ENCODE measurements around the gene CD8A. TPM values are rescaled to one million over a fixed set of nuclear protein-coding genes. Genes with fewer than 3 reads are reported as not detected.

CD8A gene
- total RNA-seq, 1 donor from 2014 or later, result 0.19 TPM

GRCh38 chr2:86832334-86833096 lies 41.8 kb upstream of the CD8A start:
- Mint-ChIP-seq H3K27ac (no peak overlapping the region), H3K4me3 (ENCODE audit: low read depth) (no peak overlapping the region), H3K27me3 (peaks cover 22% of the 10 kb centered on the region), H3K9me3 (ENCODE audit: low read depth) (no peaks in the 10 kb centered on the region), H3K4me1 (ENCODE audit: low read depth) (no peaks in the 10 kb centered on the region), H3K36me3 (ENCODE audit: insufficient read depth) (no peaks in the 10 kb centered on the region)
- no peak for DNase-seq (ENCODE audit: low spot score, unreplicated experiment)
- TF ChIP-seq, protein P1, sequence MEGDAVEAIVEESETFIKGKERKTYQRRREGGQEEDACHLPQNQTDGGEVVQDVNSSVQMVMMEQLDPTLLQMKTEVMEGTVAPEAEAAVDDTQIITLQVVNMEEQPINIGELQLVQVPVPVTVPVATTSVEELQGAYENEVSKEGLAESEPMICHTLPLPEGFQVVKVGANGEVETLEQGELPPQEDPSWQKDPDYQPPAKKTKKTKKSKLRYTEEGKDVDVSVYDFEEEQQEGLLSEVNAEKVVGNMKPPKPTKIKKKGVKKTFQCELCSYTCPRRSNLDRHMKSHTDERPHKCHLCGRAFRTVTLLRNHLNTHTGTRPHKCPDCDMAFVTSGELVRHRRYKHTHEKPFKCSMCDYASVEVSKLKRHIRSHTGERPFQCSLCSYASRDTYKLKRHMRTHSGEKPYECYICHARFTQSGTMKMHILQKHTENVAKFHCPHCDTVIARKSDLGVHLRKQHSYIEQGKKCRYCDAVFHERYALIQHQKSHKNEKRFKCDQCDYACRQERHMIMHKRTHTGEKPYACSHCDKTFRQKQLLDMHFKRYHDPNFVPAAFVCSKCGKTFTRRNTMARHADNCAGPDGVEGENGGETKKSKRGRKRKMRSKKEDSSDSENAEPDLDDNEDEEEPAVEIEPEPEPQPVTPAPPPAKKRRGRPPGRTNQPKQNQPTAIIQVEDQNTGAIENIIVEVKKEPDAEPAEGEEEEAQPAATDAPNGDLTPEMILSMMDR (IDR thresholded peaks at IDR 0.05; ENCODE audit: unreplicated experiment), result no peak

GRCh38 chr2:86831537-86831936 lies 40.8 kb upstream of the CD8A start:
- Mint-ChIP-seq H3K27me3 (peaks cover 30% of the 10 kb centered on the region), H3K4me1 (ENCODE audit: low read depth) (no peaks in the 10 kb centered on the region), H3K9me3 (ENCODE audit: low read depth) (no peaks in the 10 kb centered on the region), H3K27ac (no peak overlapping the region), H3K36me3 (ENCODE audit: insufficient read depth) (no peaks in the 10 kb centered on the region), H3K4me3 (ENCODE audit: low read depth) (no peak overlapping the region)
- TF ChIP-seq, protein P1 (IDR thresholded peaks at IDR 0.05; ENCODE audit: unreplicated experiment), result no peak
- DNase-seq (ENCODE audit: low spot score, unreplicated experiment), result no peak

DNA sequence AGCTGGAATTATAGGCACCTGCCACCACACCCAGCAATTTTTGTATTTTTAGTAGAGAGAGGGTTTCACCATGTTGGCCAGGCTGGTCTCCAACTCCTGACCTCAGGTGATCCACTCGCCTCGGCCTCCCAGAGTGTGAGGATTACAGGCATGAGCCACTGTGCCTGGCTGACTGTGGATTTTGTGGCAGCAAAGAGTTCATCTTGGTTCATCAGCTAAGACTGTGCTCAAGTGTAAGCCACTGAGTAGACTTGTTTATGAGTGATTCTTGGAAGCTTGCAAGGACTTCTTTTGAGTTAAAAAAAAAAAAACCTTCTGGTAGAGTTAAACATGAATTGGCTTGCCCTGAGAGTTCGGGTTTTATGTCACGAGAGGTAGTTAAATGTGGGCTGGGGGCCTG lies 36.2 kb upstream of the CD8A start:
- H3K27me3 Mint-ChIP-seq, result peaks cover 54% of the 10 kb centered on the region
- no peaks in the 10 kb centered on the region for H3K9me3 Mint-ChIP-seq (ENCODE audit: low read depth)
- H3K27ac Mint-ChIP-seq, result no peak overlapping the region
- DNase-seq (ENCODE audit: low spot score, unreplicated experiment), result no peak
- no peak overlapping the region for H3K4me3 Mint-ChIP-seq (ENCODE audit: low read depth)
- H3K36me3 Mint-ChIP-seq (ENCODE audit: insufficient read depth), result no peaks in the 10 kb centered on the region
- peaks cover 3% of the 10 kb centered on the region for H3K4me1 Mint-ChIP-seq (ENCODE audit: low read depth)
- TF ChIP-seq, protein P1 (IDR thresholded peaks at IDR 0.05; ENCODE audit: unreplicated experiment), result no peak

DNA sequence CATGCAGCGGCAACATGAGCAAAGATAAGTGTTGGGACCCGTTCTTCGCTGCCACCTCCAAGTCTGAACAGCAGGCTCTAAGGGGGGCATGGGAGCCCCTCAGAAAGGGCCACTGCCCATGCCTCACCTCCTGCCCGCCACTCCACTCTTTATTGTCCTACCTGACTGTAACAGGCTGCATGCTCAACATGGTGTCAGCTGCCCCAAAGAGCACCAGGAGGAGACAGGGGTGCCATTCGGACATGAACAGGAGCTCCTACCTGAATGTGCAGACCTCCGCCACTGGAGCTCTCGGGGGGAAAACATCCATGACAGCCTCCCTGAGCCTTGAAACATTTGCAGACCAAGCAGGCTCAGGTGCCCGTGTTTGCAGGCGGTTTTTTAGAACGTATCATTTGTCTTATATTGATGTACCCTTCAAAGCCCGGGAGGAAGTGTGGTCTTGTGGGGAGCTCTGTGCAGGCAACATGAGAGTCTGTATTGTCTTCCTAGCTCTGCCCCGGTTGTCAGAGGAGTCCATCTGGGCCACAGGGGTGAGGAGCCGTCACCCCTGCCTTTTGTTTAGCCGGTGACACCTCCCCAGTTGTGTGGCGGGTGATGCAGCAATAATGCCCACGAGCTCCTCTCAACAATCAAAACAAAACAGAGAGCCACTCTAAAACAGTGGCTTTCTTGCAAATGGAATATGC lies 35.1 kb upstream of the CD8A start:
- peaks cover 3% of the 10 kb centered on the region for H3K4me1 Mint-ChIP-seq (ENCODE audit: low read depth)
- TF ChIP-seq, protein P1 (IDR thresholded peaks at IDR 0.05; ENCODE audit: unreplicated experiment), result no peak
- no peak for DNase-seq (ENCODE audit: low spot score, unreplicated experiment)
- H3K36me3 Mint-ChIP-seq (ENCODE audit: insufficient read depth), result no peaks in the 10 kb centered on the region
- H3K4me3 Mint-ChIP-seq (ENCODE audit: low read depth), result no peak overlapping the region
- no peaks in the 10 kb centered on the region for H3K9me3 Mint-ChIP-seq (ENCODE audit: low read depth)
- peaks cover 50% of the 10 kb centered on the region for H3K27me3 Mint-ChIP-seq
- H3K27ac Mint-ChIP-seq, result no peak overlapping the region

GRCh38 chr2:86825036-86825692 lies 34.5 kb upstream of the CD8A start:
- no peak overlapping the region for H3K27ac Mint-ChIP-seq
- H3K4me1 Mint-ChIP-seq (ENCODE audit: low read depth), result peaks cover 3% of the 10 kb centered on the region
- no peaks in the 10 kb centered on the region for H3K9me3 Mint-ChIP-seq (ENCODE audit: low read depth)
- TF ChIP-seq, protein P1 (IDR thresholded peaks at IDR 0.05; ENCODE audit: unreplicated experiment), result no peak
- H3K27me3 Mint-ChIP-seq, result peaks cover 51% of the 10 kb centered on the region
- no peak overlapping the region for H3K4me3 Mint-ChIP-seq (ENCODE audit: low read depth)
- no peaks in the 10 kb centered on the region for H3K36me3 Mint-ChIP-seq (ENCODE audit: insufficient read depth)
- DNase-seq (ENCODE audit: low spot score, unreplicated experiment), result no peak
